ENCODE measurements around the gene ITGA7. TPM values are rescaled to one million over a fixed set of nuclear protein-coding genes. Genes with fewer than 3 reads are reported as not detected.

The ITGA7 gene
- total RNA-seq (2014; rRNA removed; shearing (Covaris generic)): 0.24 TPM in 1 of 2 replicates, not detected in the other

GRCh38 chr12:55707841-55708694 is at the start of gene ITGA7:
Gene ITGA7 (minus strand): TSS chr12:55707904. CDS start chr12:55707682, 222 bp downstream.
- Histone ChIP-seq H3K9me3 (replicated peaks) (no peaks in the 10 kb centered on the region), H3K36me3 (no peaks in the 10 kb centered on the region), H3K27me3 (replicated peaks) (peaks cover 33% of the 10 kb centered on the region), H3K27ac (no peak within 1 kb of the TSS), H3K4me1 (replicated peaks) (no peaks in the 10 kb centered on the region; the same call in 1 of the 2 replicates), H3K4me3 (no peak within 1 kb of the TSS; the same call in 1 of the 2 replicates)
- no peak for DNase-seq (ENCODE audit: low read depth in 1 of 2, low spot score in 2 of 2)

- Histone ChIP-seq H3K9me3 (replicated peaks) (no peaks in the 10 kb centered on the region), H3K27me3 (replicated peaks) (no peaks in the 10 kb centered on the region), H3K27ac (no peak overlapping the region), H3K4me1 (replicated peaks) (no peaks in the 10 kb centered on the region), H3K4me3 (no peak overlapping the region), H3K36me3 (peaks cover 94% of the 10 kb centered on the region)
- DNase-seq (ENCODE audit: low read depth in 1 of 2, low spot score in 2 of 2): no peak
These were observed 47.5 kb upstream of the ITGA7 start for GRCh38 chr12:55755246-55755645.

GRCh38 chr12:55748230-55748993 is 40.7 kb upstream of the ITGA7 start:
- no peaks in the 10 kb centered on the region for H3K9me3 ChIP-seq (replicated peaks)
- no peaks in the 10 kb centered on the region for H3K27me3 ChIP-seq (replicated peaks)
- peaks cover 10% of the 10 kb centered on the region for H3K4me1 ChIP-seq (replicated peaks)
- DNase-seq (ENCODE audit: low read depth in 1 of 2, low spot score in 2 of 2): no peak
- H3K27ac ChIP-seq: no peak overlapping the region
- H3K4me3 ChIP-seq: no peak overlapping the region
- H3K36me3 ChIP-seq: peaks cover 31% of the 10 kb centered on the region

- H3K27me3 ChIP-seq (replicated peaks): no peaks in the 10 kb centered on the region
These were observed 39.2 kb upstream of the ITGA7 start for GRCh38 chr12:55746913-55747231.

GRCh38 chr12:55746174-55746912 is 38.6 kb upstream of the ITGA7 start:
- Histone ChIP-seq H3K9me3 (replicated peaks) (no peaks in the 10 kb centered on the region), H3K27ac (no peak overlapping the region), H3K4me3 (no peak overlapping the region), H3K36me3 (peaks cover 10% of the 10 kb centered on the region; the same call in 1 of the 2 replicates), H3K4me1 (replicated peaks) (peaks cover 14% of the 10 kb centered on the region), H3K27me3 (replicated peaks) (no peaks in the 10 kb centered on the region)
- no peak for DNase-seq (ENCODE audit: low read depth in 1 of 2, low spot score in 2 of 2)

More at GRCh38 chr12:55746913-55747231, 39.2 kb upstream of the ITGA7 start:
- H3K9me3 ChIP-seq (replicated peaks): no peaks in the 10 kb centered on the region
- DNase-seq (ENCODE audit: low read depth in 1 of 2, low spot score in 2 of 2): no peak
- H3K36me3 ChIP-seq: peaks cover 15% of the 10 kb centered on the region
- H3K4me1 ChIP-seq (replicated peaks): peaks cover 14% of the 10 kb centered on the region
- no peak overlapping the region for H3K4me3 ChIP-seq
- no peak overlapping the region for H3K27ac ChIP-seq

- Histone ChIP-seq H3K27ac (no peak overlapping the region), H3K4me3 (no peak overlapping the region), H3K9me3 (replicated peaks) (no peaks in the 10 kb centered on the region), H3K27me3 (replicated peaks) (no peaks in the 10 kb centered on the region), H3K36me3 (peaks cover 5% of the 10 kb centered on the region; the same call in 1 of the 2 replicates), H3K4me1 (replicated peaks) (peaks cover 14% of the 10 kb centered on the region)
- DNase-seq (ENCODE audit: low read depth in 1 of 2, low spot score in 2 of 2): no peak
These were observed 37.9 kb upstream of the ITGA7 start for GRCh38 chr12:55745361-55746173.

- Histone ChIP-seq H3K9me3 (replicated peaks) (no peaks in the 10 kb centered on the region), H3K4me1 (replicated peaks) (peaks cover 14% of the 10 kb centered on the region), H3K27ac (no peak overlapping the region), H3K4me3 (peak overlapping the region; percentile 54), H3K27me3 (replicated peaks) (no peaks in the 10 kb centered on the region), H3K36me3 (peaks cover 3% of the 10 kb centered on the region; the same call in 1 of the 2 replicates)
- DNase-seq (ENCODE audit: low read depth in 1 of 2, low spot score in 2 of 2): no peak
These were observed 36.8 kb upstream of the ITGA7 start for GRCh38 chr12:55744340-55745030.

- Histone ChIP-seq H3K9me3 (replicated peaks) (no peaks in the 10 kb centered on the region), H3K27me3 (replicated peaks) (no peaks in the 10 kb centered on the region), H3K4me1 (replicated peaks) (peaks cover 14% of the 10 kb centered on the region), H3K27ac (no peak overlapping the region), H3K4me3 (peak overlapping the region; percentile 54), H3K36me3 (no peaks in the 10 kb centered on the region; the same call in 1 of the 2 replicates)
- DNase-seq (ENCODE audit: low read depth in 1 of 2, low spot score in 2 of 2): peak; percentile 41 to 63
These were observed 36.0 kb upstream of the ITGA7 start for GRCh38 chr12:55743406-55744339.

GRCh38 chr12:55742719-55743405 is 35.2 kb upstream of the ITGA7 start, which contains the start of gene GDF11:
Gene GDF11 (plus strand): TSS chr12:55743122. CDS start chr12:55743317, 195 bp downstream.
- Histone ChIP-seq H3K36me3 (no peaks in the 10 kb centered on the region; the same call in 1 of the 2 replicates), H3K4me3 (peak within 1 kb of the TSS; percentile 54), H3K4me1 (replicated peaks) (peaks cover 19% of the 10 kb centered on the region), H3K27ac (no peak within 1 kb of the TSS), H3K9me3 (replicated peaks) (no peaks in the 10 kb centered on the region), H3K27me3 (replicated peaks) (no peaks in the 10 kb centered on the region)
- peak; percentile 46 to 81 for DNase-seq (ENCODE audit: low read depth in 1 of 2, low spot score in 2 of 2)

GRCh38 chr12:55741931-55742680 is 34.4 kb upstream of the ITGA7 start:
- H3K4me3 ChIP-seq: peak overlapping the region; percentile 35
- DNase-seq (ENCODE audit: low read depth in 1 of 2, low spot score in 2 of 2): no peak
- no peaks in the 10 kb centered on the region for H3K27me3 ChIP-seq (replicated peaks)
- H3K4me1 ChIP-seq (replicated peaks): peaks cover 19% of the 10 kb centered on the region
- no peak overlapping the region for H3K27ac ChIP-seq
- no peaks in the 10 kb centered on the region; the same call in 1 of the 2 replicates for H3K36me3 ChIP-seq
- H3K9me3 ChIP-seq (replicated peaks): no peaks in the 10 kb centered on the region

- Histone ChIP-seq H3K27me3 (replicated peaks) (no peaks in the 10 kb centered on the region), H3K4me3 (peak overlapping the region; percentile 39), H3K36me3 (no peaks in the 10 kb centered on the region; the same call in 1 of the 2 replicates), H3K9me3 (replicated peaks) (no peaks in the 10 kb centered on the region), H3K4me1 (replicated peaks) (peaks cover 16% of the 10 kb centered on the region), H3K27ac (no peak overlapping the region)
- no peak for DNase-seq (ENCODE audit: low read depth in 1 of 2, low spot score in 2 of 2)
These were observed 31.3 kb upstream of the ITGA7 start for GRCh38 chr12:55739025-55739378.

All from SJSA1 (cell line).